Trophoblast cell (in vitro differentiated cells and primary cell): ENCODE measurements around the gene ELL2.

Experiments
- DNase-seq, 2 donors: peaks; one replicate each; pipeline ENCODE4 v3.0.0-alpha.2; 2016
- H2AFZ ChIP-seq: 2 replicates; pipeline ENCODE4 v1.6.1; 2013; ENCODE audit warnings: low read length, moderate library complexity, mild to moderate bottlenecking; ENCODE audit not compliant: insufficient read depth, poor library complexity
- H2AK5ac ChIP-seq: 2 replicates; pipeline ENCODE4 v1.6.1; 2013; ENCODE audit warnings: mild to moderate bottlenecking, low read length
- H2BK120ac ChIP-seq: 2 replicates; pipeline ENCODE4 v1.6.1; 2013; ENCODE audit warnings: low read length, mild to moderate bottlenecking, moderate library complexity; ENCODE audit not compliant: insufficient read depth, poor library complexity
- H2BK12ac ChIP-seq: 2 replicates; pipeline ENCODE4 v1.6.1; 2013; ENCODE audit warnings: mild to moderate bottlenecking, low read length, moderate library complexity
- H2BK5ac ChIP-seq: 2 replicates; pipeline ENCODE4 v1.6.1; 2013; ENCODE audit warnings: low read length, low read depth, moderate library complexity, mild to moderate bottlenecking; ENCODE audit not compliant: poor library complexity
- H3K14ac ChIP-seq: 2 replicates; pipeline ENCODE4 v1.6.1; 2013; ENCODE audit warnings: mild to moderate bottlenecking, low read length
- H3K18ac ChIP-seq: 2 replicates; pipeline ENCODE4 v1.6.1; 2013; ENCODE audit warnings: mild to moderate bottlenecking, low read length
- H3K23ac ChIP-seq: 2 replicates; pipeline ENCODE4 v1.6.1; 2013; ENCODE audit warnings: low read length
- H3K27ac ChIP-seq: 2 replicates; pipeline ENCODE4 v1.5.1; 2013; ENCODE audit warnings: low read depth, mild to moderate bottlenecking, inconsistent platforms, low read length, moderate library complexity
- H3K27me3 ChIP-seq: 2 replicates; pipeline ENCODE4 v1.6.1; 2013; ENCODE audit warnings: inconsistent platforms, mild to moderate bottlenecking, low read length, moderate library complexity; ENCODE audit not compliant: insufficient read depth
- H3K36me3 ChIP-seq, 2 experiments: 1 replicate in 1 of 2; 2 replicates in 1 of 2; pipeline ENCODE4 v1.6.1; 2013; ENCODE audit warnings: low read length in 2 of 2, mild to moderate bottlenecking in 2 of 2, moderate library complexity in 1 of 2; ENCODE audit not compliant: insufficient read depth in 2 of 2, control insufficient read depth in 1 of 2
- H3K4ac ChIP-seq: 2 replicates; pipeline ENCODE4 v1.6.1; 2013; ENCODE audit warnings: low read depth, mild to moderate bottlenecking, low read length, moderate library complexity
- H3K4me1 ChIP-seq, 2 experiments: 1 replicate in 1 of 2; 2 replicates in 1 of 2; pipeline ENCODE4 v1.6.1; 2013; ENCODE audit warnings: low read length in 2 of 2, mild to moderate bottlenecking in 2 of 2, moderate library complexity in 1 of 2; ENCODE audit not compliant: insufficient read depth in 2 of 2, control insufficient read depth in 1 of 2
- H3K4me2 ChIP-seq: 2 replicates; pipeline ENCODE4 v1.6.1; 2013; ENCODE audit warnings: inconsistent platforms, mild to moderate bottlenecking, low read length, moderate library complexity
- H3K4me3 ChIP-seq: 2 replicates; pipeline ENCODE4 v1.5.1; 2013; ENCODE audit warnings: mild to moderate bottlenecking, low read depth, low read length, inconsistent platforms
- H3K79me1 ChIP-seq: one replicate; pipeline ENCODE4 v1.6.1; 2013; ENCODE audit warnings: low read length
- H3K79me2 ChIP-seq: 2 replicates; pipeline ENCODE4 v1.6.1; 2013; ENCODE audit warnings: low read length, mild to moderate bottlenecking; ENCODE audit not compliant: control insufficient read depth, insufficient read depth, poor library complexity
- H3K9ac ChIP-seq: 2 replicates; pipeline ENCODE4 v1.6.1; 2013; ENCODE audit warnings: mild to moderate bottlenecking, low read length
- H3K9me3 ChIP-seq: 2 replicates; pipeline ENCODE4 v1.6.1; 2013; ENCODE audit warnings: low read depth, mild to moderate bottlenecking, control low read depth, inconsistent platforms, low read length; ENCODE audit not compliant: insufficient read depth
- H4K12ac ChIP-seq: 2 replicates; pipeline ENCODE4 v1.6.1; 2013; ENCODE audit warnings: low read depth, mild to moderate bottlenecking, low read length, moderate library complexity
- H4K8ac ChIP-seq: 2 replicates; pipeline ENCODE4 v1.6.1; 2013; ENCODE audit warnings: low read depth, mild to moderate bottlenecking, low read length, moderate library complexity
- H4K91ac ChIP-seq: one replicate; pipeline ENCODE4 v1.6.1; 2013; ENCODE audit warnings: low read depth, mild to moderate bottlenecking, low read length, moderate library complexity
- WGBS: extraction: QIAGEN DNeasy Blood & Tissue Kit; methylation state at CpG from one replicate; pipeline ENCODE4 v1.1.7; 2013; ENCODE audit warnings: missing lambda C conversion rate; ENCODE audit not compliant: insufficient read length, insufficient coverage; ENCODE audit errors: extremely low coverage; 5-methylcytosine and 5-hydroxymethylcytosine counted together

ELL2 gene

DNA sequence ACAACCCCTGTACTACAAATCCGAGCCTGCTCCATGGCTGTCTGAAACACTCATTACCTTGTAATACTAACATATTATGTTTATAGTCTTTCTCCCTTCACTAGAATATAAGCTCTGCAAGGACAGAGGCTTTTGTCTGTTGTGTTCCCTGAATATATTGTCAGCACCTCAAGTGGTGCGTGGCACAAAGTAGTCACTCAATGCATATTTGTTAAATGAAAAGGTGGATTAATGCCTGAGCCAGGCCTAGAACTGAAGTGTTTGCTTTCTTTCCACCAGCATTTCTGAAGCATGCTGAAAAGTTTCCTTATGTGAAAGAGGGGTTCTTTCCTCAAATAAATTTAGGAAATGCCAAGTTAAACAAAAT lies 36.3 kb downstream of the ELL2 start:
- WGBS = no CpG with 5 or more reads among the region's 2 CpGs
- Histone ChIP-seq H3K14ac (no peak overlapping the region), H3K36me3 (peaks cover 1 to 2% of the 10 kb centered on the region in 2 experiments), H3K79me1 (no peaks in the 10 kb centered on the region), H3K9ac (no peak overlapping the region), H3K18ac (no peak overlapping the region), H3K79me2 (no peaks in the 10 kb centered on the region), H2AK5ac (no peak overlapping the region), H2BK120ac (no peak overlapping the region), H4K8ac (no peak overlapping the region), H3K9me3 (no peaks in the 10 kb centered on the region), H2AFZ (no peak overlapping the region), H2BK12ac (no peak overlapping the region), H4K12ac (no peak overlapping the region), H3K27ac (no peak overlapping the region), H3K27me3 (no peaks in the 10 kb centered on the region), H3K4me3 (no peak overlapping the region), H3K23ac (no peak overlapping the region), H3K4ac (no peak overlapping the region), H3K4me1 (no peaks in the 10 kb centered on the region), H4K91ac (no peak overlapping the region), H2BK5ac (no peak overlapping the region), H3K4me2 (no peak overlapping the region)
- DNase-seq = no peak

DNA sequence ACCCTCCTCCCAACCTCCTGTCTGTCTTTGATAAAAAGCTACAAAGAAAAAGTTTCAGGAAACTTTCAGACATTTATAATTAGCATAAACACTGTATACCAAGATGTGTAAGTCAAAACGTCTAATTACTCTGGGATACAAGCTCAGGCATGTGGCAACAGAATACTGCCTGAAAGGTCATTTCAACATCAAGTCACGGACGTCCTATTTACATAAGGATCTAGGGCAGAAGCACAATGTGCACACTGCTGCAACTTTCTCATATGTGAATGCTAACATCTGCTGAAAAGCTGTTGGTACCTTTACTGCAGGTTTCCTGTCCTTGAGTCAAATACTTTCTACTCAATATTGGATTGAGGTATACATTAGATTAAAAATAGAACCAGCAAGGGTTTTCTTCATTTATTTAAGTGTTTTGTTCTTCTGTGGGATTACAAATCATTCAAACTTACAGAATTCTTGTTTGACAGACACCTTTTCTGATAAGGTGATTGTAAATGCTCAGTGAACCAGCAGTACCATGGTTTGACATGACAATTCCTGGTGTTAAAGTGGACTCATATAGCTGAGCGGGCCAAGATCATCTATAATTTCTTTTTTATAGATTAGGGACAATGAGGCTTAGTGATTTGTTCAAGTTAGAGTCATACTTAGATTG lies 36.8 kb downstream of the ELL2 start:
- Histone ChIP-seq H2AFZ (no peak overlapping the region), H3K14ac (no peak overlapping the region), H3K4me3 (no peak overlapping the region), H4K91ac (no peak overlapping the region), H2BK12ac (no peak overlapping the region), H2BK120ac (no peak overlapping the region), H4K8ac (no peak overlapping the region), H3K27me3 (no peaks in the 10 kb centered on the region), H4K12ac (no peak overlapping the region), H3K4ac (no peak overlapping the region), H2BK5ac (no peak overlapping the region), H3K79me2 (no peaks in the 10 kb centered on the region), H3K79me1 (no peaks in the 10 kb centered on the region), H3K9ac (no peak overlapping the region), H3K36me3 (peaks cover 1 to 2% of the 10 kb centered on the region in 2 experiments), H3K9me3 (no peaks in the 10 kb centered on the region), H3K18ac (no peak overlapping the region), H3K23ac (no peak overlapping the region), H3K27ac (no peak overlapping the region), H3K4me2 (no peak overlapping the region), H3K4me1 (no peaks in the 10 kb centered on the region), H2AK5ac (no peak overlapping the region)
- DNase-seq = peak; percentile 15 to 31
- WGBS = no CpG with 5 or more reads among the region's 4 CpGs

DNA sequence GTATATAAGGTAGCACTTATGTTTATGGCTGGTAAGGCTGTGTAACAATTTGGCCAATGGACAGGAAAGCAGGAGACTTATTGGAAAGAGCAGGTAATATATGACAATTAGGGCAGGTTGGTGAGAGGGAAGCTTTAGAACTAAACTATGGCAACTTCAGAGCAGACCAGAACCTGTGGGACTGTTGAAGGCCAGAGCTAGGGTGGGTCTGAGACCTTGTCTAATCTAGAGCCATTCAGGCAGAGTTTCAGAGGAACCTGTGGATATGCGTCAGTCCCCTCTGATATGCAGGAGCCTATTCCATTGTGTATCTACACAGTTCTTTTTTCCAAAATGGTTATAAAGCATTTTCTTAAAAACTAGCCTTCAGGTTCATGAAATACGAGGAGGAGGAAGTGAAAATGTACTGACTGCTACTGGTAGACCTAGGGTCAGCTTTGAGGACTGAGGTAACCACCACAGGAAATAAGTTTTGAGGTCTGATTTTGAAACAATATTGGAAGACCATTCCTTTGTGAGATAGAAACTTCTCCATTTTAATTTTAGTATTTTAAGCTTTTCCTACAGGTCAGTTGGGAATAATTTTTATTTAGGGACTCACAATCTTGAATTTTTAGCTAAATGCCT lies 37.6 kb downstream of the ELL2 start:
- Histone ChIP-seq H3K27ac (no peak overlapping the region), H2AK5ac (no peak overlapping the region), H3K4ac (no peak overlapping the region), H3K4me3 (no peak overlapping the region), H3K18ac (no peak overlapping the region), H3K4me1 (no peaks in the 10 kb centered on the region), H2BK5ac (no peak overlapping the region), H3K9me3 (no peaks in the 10 kb centered on the region), H2AFZ (no peak overlapping the region), H3K4me2 (no peak overlapping the region), H3K23ac (no peak overlapping the region), H3K36me3 (peaks cover 1 to 2% of the 10 kb centered on the region in 2 experiments), H3K79me2 (no peaks in the 10 kb centered on the region), H2BK120ac (no peak overlapping the region), H3K79me1 (no peaks in the 10 kb centered on the region), H4K12ac (no peak overlapping the region), H4K91ac (no peak overlapping the region), H3K9ac (no peak overlapping the region), H3K27me3 (no peaks in the 10 kb centered on the region), H3K14ac (no peak overlapping the region), H2BK12ac (no peak overlapping the region), H4K8ac (no peak overlapping the region)
- DNase-seq = no peak
- no CpG with 5 or more reads among the region's 2 CpGs for WGBS

DNA sequence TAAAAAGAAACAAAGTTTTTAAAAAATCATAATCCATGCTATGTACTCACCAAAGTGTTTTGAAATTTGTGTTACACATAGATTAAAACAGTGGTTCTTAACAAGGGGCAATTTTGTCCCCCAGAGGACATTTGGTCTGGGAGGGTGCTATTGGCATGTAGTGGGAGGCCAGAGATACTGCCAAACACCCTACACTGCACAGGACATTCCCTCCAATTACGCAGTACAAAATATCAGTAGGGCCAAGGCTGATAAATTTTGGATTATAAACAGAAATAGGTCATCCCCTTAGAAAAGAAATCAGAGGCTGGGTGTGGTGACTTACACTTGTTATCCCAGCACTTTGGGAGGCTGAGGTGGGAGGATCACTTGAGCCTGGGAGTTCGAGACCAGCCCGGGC lies 38.9 kb downstream of the ELL2 start:
- no peaks in the 10 kb centered on the region for H3K9me3 ChIP-seq
- H3K23ac ChIP-seq = no peak overlapping the region
- no peak overlapping the region for H4K8ac ChIP-seq
- no peak overlapping the region for H3K4me2 ChIP-seq
- H3K9ac ChIP-seq = no peak overlapping the region
- H3K79me2 ChIP-seq = no peaks in the 10 kb centered on the region
- no peak overlapping the region for H3K4me3 ChIP-seq
- H3K14ac ChIP-seq = no peak overlapping the region
- no peak overlapping the region for H4K12ac ChIP-seq
- no peak overlapping the region for H3K18ac ChIP-seq
- no peak overlapping the region for H2AK5ac ChIP-seq
- no peak overlapping the region for H3K4ac ChIP-seq
- no peak for DNase-seq
- H3K36me3 ChIP-seq = peaks cover 1 to 2% of the 10 kb centered on the region in 2 experiments
- WGBS = no CpG with 5 or more reads among the region's 3 CpGs
- no peak overlapping the region for H4K91ac ChIP-seq
- no peak overlapping the region for H3K27ac ChIP-seq
- no peaks in the 10 kb centered on the region for H3K4me1 ChIP-seq
- H2BK5ac ChIP-seq = no peak overlapping the region
- no peaks in the 10 kb centered on the region for H3K27me3 ChIP-seq
- no peak overlapping the region for H2BK120ac ChIP-seq
- H2BK12ac ChIP-seq = no peak overlapping the region
- no peak overlapping the region for H2AFZ ChIP-seq
- no peaks in the 10 kb centered on the region for H3K79me1 ChIP-seq
